ENCODE results near the gene TNS4. TPM values are rescaled to one million over a fixed set of nuclear protein-coding genes. Genes with fewer than 3 reads are reported as not detected.

The TNS4 gene
- total RNA-seq, 1 donor from 2014 or later = not detected

DNA sequence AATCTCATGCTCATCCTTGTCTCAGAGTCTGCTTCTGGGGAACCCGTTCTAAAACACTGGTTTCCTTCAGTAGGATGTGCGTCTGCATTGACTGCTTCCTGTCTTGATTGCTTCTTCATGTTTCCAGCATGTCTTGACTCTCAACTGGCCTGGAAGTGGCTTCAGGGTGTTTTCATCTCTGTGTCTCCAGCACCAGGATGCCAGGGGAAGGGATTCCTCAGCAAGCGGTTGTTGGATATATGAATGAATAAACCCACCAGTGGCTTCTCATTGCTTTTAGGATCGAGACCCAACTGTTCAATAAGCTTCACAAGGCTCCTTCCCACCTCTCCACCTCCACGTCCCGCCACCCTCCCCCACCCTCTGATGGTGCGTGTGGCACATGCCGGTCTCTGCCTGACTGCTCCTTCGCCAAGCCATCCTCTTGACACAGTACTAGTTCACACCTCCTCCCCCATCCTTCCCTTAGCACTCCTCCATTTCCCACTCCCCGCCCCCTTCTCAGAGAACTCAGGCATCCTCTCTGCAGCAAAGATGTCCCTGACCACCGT is 14.1 kb upstream of the TNS4 start:
- DNase-seq = no peak

- no peak for DNase-seq
Observed at GRCh38 chr17:40515011-40515410, 13.6 kb upstream of the TNS4 start.

- no peak for DNase-seq
Observed at GRCh38 chr17:40514013-40514875, 12.8 kb upstream of the TNS4 start.

DNA sequence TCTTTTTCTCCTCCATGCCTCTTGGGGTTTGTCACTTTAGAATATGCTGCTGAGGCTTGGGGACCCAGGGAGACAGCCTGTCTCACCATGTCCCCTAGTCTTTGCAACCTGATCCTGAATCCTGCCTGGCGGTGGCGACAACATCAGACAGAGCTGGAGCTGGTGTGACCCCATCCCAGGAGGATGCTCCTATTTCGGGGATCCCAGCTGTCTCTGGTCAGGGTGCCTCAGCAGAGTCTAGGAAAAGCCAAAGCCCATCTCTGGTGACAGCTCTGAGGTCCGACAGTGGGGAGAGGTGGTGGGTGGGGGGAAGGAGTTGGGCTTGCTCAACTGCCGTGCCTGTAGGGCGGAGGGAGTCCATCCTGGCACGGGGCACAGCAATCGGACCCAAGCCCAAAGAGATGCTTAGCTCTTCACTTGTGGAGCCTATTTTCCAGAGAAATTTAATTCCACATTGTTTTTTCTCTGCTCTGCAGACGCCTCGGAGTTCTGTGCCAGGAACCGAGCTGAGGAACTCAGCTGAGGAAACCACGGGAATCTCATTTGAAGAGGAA is 10.3 kb upstream of the TNS4 start:
- no peak for DNase-seq

DNA sequence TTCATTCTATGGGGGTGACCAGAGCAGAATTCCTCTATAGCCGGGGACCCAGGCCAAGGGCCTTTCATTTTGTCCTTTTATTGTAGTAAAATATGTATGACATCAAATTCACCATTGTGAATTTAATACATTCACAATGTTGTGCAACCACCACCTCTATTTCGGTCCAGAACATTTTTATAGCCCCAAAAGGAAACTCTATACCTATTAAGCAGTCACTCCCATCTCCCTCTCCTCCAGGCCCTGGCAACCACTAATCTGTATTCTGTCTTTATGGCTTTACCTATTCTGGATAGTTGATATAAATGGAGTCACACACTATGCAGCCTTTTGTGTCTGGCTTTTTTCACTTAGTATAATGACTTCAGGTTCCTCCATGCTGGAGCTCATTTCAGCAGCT is 9.7 kb upstream of the TNS4 start:
- no peak for DNase-seq

DNA sequence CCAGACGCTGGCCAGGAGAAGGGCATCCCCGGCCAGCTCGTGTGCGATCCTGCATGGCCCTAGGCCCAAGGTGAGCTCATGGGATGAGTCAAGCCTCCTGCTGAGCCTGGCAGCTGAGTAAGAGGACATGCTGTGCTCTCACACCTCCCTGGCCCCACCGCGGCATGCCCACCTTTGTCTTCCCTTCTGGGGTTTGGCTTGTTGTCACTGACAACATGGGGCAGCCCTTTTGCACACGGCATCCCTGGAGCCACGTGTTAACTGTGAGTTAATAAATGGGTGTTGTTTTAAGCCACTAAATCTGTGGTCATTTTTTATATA is 8.9 kb upstream of the TNS4 start:
- no peak for DNase-seq

DNA sequence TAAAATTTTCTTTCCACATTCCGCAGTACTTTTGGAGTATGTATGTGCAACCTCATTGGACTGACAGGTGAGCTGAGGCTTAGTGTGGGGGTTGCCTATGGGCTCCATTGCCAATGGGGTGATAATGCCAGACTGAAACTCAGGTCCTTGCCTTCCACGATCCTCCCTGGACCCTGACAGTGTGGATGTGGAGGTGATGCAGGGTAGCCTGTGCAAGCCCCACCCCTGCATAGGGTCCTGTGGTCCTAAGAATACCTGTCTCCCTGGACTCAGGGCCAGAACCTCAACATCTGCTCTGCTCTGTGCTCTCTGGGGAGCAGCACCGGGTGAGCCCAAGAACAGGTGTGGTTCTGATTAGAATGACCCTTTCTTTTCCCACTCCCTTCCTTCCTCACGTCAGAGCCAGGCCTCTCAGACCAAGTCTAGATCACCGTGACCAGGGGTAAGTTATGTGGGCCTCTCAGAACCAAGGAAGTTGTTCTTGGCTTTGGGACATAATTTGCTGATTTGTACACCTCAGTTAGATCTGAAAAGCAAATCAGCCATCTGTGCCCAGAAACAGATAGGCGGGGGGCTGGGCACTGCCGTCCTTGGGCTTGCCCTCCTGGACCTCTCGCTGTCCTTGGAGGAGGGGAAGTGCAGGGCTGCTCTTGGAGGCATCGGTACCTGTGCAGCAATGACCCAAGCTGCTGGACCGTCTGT is 8.4 kb upstream of the TNS4 start:
- no peak for DNase-seq

- no peak for DNase-seq
Observed at GRCh38 chr17:40506786-40507185, 5.4 kb upstream of the TNS4 start.

DNA sequence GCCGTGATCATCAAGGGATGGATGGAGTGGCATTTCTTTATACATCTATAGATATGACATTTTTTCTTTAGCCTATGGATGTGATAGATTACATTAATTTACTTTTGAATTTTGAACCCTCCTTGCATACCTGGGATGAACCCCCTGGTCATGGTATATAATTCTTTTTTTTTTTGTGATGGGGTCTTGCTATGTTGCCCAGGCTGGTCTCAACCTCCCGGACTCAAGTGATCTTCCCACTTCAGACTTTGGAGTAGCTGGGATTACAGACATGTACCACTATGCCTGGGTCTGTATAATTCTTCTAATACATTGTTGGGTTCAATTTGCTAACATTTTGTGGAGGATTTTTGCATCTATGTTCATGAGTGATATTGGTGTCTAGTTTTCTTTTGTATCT is 1.7 kb upstream of the TNS4 start:
- no peak for DNase-seq

- DNase-seq = no peak
Observed at GRCh38 chr17:40502716-40503115, 1.3 kb upstream of the TNS4 start.

DNA sequence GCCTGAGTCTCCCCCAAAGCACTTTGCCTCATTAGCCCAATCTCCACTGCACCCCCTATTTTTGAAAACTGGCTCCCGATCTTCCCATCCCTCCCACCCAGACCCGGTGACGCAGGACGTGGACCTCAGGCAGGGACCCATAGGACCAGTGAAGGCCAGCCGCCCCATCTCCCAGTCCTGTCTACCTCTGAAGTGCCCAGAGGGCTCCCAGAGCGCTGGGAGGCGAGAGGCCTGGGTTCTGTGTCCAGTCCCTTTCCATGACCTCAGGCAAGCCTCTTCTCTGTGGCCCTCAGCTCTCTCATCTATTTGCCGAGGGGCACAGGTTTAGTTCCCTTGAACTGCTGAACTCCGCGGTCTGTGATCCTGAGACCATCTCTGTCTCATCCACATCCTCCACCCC is 714 bp downstream of the TNS4 start:
- DNase-seq = no peak

- DNase-seq = no peak
Observed at GRCh38 chr17:40500190-40500589, 1.2 kb downstream of the TNS4 start.

DNA sequence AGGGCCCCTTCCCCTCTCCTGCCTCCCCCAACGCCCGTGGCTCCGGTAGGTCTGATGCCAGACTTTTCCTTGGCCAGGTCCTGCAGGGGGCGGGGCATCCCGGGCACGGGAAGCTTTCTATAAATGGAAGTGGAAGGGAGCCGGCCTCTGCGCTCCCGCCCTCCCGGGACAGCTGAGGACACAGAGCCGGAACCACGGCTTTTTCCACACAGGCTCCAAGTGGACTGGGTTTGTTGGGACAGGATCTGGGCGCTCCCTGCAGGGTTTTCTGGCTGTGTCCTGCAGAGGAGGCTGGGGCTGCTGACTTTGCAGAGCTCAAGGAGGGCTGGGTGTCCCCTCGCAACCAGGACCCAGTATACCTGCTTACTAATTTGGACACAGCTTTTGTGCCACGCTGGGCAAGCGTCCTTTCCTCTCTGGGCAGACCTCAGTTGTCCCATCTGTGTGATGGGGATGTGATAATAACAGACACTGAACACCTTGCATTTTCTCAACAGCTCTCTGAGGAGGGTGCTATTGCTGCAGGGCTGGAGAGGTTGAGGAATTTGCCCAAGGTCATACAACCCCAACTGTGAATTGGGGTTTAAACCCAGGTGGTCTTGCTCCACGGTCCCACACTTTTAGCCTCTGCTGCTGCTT is 1.8 kb downstream of the TNS4 start:
- DNase-seq = no peak

DNA sequence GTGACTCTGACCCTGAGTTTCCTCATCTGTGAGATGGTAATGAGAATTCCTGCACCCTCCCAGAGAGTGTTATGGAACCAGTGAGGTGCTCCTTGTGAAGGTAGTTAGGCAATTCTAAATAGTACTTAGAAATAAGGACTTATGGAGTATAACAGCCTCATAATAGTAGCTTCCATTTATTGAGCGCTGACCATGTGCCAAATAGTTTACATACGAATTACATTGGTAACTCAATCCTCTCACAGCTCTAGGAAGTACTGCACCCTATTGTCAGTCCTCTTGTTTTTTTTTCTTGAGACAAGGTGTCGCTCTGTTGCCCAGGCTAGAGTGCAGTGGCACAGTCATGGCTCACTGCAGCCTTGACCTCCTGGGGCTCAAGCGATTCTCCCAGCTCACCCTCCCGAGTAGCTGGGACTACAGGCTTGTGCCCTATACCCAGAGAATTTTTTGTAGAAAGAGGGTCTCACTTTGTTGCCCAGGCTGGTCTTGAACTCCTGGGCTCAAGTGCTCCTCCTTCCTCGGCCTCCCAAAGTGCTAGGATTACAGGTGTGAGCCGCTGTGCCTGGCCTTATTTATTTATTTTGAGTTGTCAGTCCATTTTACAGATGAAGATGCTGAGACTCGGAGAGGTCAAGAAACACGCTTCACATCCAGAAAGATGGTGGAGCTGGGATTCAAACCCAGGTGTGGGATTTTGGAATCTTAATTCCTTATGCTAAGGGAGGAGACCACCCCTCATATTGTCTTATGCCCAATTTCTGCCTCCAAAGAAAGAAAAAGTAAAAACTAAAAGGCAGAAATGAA is 2.9 kb downstream of the TNS4 start:
- DNase-seq = no peak

- no peak for DNase-seq
Observed at GRCh38 chr17:40497695-40498094, 3.7 kb downstream of the TNS4 start.

DNA sequence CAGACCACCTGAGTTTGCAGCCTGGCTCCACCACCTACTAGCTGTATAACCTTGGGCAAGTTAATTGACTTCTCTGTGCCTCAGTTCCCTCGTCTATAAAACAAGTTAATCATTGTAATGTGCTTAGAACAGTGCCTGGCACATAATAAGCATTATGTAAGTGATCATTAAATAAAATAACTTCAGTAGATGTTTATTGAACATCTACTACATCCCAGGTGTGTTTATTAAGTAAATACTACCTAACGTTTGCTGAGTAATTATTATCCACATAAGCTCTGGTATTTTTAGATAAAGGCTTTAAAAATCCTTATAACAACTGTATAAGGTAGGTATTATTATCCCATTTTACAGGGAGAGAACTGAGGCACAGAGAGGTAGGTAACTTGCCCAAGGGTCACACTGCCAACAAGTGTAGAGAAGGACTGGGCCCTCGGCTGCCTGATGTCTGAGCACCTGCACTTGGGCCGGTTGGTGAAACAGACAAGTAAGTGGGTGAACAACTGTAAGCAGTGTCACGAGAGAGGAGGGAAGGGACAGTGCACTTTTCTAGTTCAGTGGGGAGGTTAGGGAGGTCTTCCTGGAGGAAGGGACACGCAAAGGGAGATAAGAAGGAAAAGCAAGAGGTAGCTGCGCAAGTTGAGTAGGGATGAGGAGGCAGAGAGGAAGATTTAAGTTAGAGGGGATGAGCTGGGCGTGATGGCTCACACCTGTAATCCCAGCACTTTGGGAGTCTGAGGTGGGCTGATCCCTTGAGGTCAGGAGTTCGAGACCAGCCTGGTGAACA is 4.6 kb downstream of the TNS4 start:
- DNase-seq = no peak

DNA sequence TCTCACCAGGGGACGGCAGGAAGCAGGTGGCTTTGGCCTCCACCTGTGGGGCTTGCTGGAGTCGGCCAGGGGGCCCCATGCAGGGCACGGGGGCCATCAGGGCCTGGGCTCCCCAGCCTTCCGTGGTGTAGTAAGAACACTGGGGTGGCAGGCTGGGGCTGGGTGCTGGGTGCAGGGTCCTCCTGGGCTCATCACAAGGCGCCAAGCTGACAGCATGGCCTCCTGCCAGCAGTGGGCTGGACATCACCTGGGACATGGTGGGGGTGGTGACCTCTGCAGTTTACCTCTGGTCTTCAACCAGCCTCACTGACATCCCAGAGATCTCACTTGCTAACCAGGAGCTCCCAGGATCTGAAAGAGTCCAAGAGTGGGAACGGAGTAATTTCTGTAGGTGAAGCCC is 5.3 kb downstream of the TNS4 start:
- no peak for DNase-seq

DNA sequence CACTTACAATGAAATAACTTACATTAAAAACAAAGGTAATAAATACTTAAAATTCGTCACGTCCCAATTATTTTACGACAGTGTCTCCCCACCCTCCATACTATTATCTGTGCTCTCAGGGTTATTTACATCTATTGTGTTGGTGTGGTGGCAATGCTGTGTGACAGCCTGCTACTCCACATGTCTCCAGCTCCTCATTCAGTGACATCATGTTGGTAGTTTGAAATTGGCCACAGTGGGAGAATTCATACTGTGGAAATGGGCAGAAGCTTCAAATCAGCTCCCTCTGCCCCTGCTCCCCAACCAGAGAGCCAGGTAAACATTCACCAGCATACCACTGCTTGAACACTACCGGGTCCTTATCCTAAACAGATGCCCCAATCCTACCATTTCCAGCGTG is 6.3 kb downstream of the TNS4 start:
- DNase-seq = no peak

DNA sequence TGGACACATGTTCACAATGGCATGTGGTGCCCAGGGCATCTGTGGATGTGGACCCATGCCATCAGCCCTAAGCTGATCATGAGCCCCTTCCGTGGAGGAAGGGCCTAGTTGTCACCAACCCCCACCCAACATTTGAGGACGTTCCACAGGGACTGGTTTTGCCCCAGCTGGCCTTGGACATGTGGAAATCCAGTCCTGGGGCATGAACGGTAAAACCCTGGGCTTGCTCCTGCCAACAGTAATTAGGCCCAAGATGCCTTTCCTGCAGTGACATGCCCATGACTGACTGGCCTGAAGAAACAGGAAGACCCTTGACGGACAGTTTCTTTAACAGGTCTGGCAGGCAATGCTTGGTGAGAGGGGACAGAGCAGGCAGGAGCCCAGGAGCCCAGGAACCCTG is 7.7 kb downstream of the TNS4 start:
- no peak for DNase-seq

- DNase-seq = no peak
Observed at GRCh38 chr17:40491486-40491885, 9.9 kb downstream of the TNS4 start.

DNA sequence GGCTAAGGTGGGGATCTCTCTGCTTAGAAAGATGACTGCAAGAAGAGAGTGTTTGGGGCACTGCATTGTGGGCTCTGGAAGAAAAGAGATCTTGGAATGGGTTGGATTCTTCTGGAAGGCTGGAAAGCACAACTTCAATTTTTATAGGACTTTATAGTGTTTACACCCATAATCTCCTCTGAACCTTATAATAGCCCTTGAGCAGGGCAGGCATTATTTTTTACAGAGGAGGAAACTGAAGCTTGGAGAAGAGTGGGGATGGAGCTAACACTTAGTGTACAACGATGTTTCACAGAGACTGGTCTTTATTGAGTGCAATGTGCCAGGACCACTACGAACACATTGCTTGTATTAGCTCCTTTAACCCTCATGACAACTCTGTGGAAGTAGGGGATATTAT is 10.4 kb downstream of the TNS4 start:
- DNase-seq = no peak

Measured in occipital lobe (tissue), 2 donors.